SJSA1 (cell line): Measurements from ENCODE around the gene EPC1. TPM values are rescaled to one million over a fixed set of nuclear protein-coding genes. Genes with fewer than 3 reads are reported as not detected.

Experiments used
- DNase-seq, 2 experiments: peaks; one replicate each; pipeline ENCODE4 v3.0.0-alpha.2; 2015 to 2020; ENCODE audit warnings: low spot score in 2 of 2, low read depth in 1 of 2
- H3K27ac ChIP-seq: fragments of 250-450 bp; sonication (Bioruptor Pico); 2 replicates; pipeline ENCODE4 v1.5.1; 2020; ENCODE audit warnings: mild to moderate bottlenecking, moderate library complexity
- H3K27me3 ChIP-seq: fragments of 250-450 bp; sonication (Bioruptor Pico); replicated peaks from 2 replicates; pipeline ENCODE4 v1.5.1; 2020; ENCODE audit warnings: mild to moderate bottlenecking, moderate library complexity
- H3K36me3 ChIP-seq: fragments of 250-450 bp; sonication (Bioruptor Pico); 2 replicates; pipeline ENCODE4 v1.5.1; 2020; ENCODE audit warnings: mild to moderate bottlenecking
- H3K4me1 ChIP-seq: fragments of 250-450 bp; sonication (Bioruptor Pico); replicated peaks from 2 replicates; pipeline ENCODE4 v1.6.1; 2021; ENCODE audit warnings: mild to moderate bottlenecking
- H3K4me3 ChIP-seq: fragments of 250-450 bp; sonication (Bioruptor Pico); 2 replicates; pipeline ENCODE4 v1.5.1; 2020; ENCODE audit warnings: mild to moderate bottlenecking
- H3K9me3 ChIP-seq: fragments of 250-450 bp; sonication (Bioruptor Pico); replicated peaks from 2 replicates; pipeline ENCODE4 v1.5.1; 2020; ENCODE audit warnings: mild to moderate bottlenecking
- total RNA-seq: library from RNA; depleted of rRNA; stranded (reverse); fragments of >200 nt; shearing (Covaris generic); gene quantifications from 2 replicates; pipeline ENCODE4 v1.2.3, GENCODE V29; 2014

EPC1 gene
- total RNA-seq, 1 experiment from 2014 or later: 22.0 TPM

DNA sequence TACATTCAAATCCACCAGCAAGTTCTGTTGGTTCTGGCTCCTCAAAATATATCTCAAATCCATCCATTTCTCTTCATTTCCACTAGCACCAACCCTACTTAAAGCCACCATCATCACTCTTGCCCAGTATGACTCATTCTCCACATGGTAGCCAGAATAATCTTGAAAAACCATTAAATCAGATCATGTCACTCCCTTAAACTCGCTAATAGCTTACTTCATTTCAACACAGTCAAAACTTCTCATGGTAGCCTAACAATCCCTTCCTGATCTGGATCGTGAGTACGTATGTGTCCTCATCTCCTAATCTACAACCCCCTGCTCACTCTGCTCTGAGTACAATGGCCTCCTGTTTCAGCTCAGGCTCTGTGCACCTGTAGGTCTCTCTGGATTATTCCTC, 8.7 kb downstream of the EPC1 start:
- Histone ChIP-seq H3K4me3 (no peak overlapping the region), H3K9me3 (no peaks in the 10 kb centered on the region), H3K27ac (no peak overlapping the region), H3K27me3 (no peaks in the 10 kb centered on the region), H3K4me1 (no peaks in the 10 kb centered on the region; the same call in 1 of the 2 replicates), H3K36me3 (peaks cover 22% of the 10 kb centered on the region)
- DNase-seq: no peak

DNA sequence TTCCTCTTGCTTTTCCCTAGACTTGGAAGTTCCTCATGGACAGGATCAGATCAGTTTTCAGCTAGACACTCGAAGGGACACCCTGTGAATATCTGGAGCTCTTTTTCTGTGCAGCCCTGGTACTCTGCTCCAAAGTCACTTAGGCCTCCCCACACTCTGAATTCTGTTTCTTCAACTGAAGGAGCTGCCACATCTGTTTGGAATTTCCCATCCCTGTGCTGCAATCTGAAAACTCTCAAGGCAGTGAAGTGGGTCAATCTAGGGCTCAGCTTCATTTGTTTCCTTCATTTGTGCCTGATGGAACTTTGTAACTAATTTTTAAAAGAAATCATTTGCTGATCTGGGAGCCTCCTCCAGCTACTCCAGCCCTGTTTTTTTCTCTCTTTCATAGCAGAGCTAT, 9.6 kb downstream of the EPC1 start:
- Histone ChIP-seq H3K36me3 (peaks cover 20% of the 10 kb centered on the region; the same call in 1 of the 2 replicates), H3K27ac (no peak overlapping the region), H3K9me3 (no peaks in the 10 kb centered on the region), H3K27me3 (no peaks in the 10 kb centered on the region), H3K4me3 (no peak overlapping the region), H3K4me1 (peaks cover 3% of the 10 kb centered on the region; the same call in 1 of the 2 replicates)
- no peak for DNase-seq

DNA sequence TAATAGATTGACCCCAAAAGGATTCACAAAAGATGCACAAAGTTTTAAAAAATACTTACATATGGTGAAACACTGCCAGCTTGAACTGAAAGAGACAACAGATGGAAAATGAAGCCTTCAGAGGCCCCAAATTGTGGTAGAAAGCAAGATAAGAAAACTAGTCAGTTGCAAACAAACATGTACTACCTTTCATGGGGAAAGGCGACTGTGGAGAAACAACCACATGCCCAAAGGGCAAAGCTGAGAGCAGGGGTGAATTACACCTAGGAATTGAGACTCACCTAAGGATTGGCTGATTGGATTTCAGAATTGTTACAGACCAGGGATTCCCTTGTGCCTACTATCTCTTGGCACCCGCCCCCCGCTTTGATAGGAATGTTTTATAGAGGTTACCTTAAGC, 13.1 kb downstream of the EPC1 start:
- H3K9me3 ChIP-seq: no peaks in the 10 kb centered on the region

DNA sequence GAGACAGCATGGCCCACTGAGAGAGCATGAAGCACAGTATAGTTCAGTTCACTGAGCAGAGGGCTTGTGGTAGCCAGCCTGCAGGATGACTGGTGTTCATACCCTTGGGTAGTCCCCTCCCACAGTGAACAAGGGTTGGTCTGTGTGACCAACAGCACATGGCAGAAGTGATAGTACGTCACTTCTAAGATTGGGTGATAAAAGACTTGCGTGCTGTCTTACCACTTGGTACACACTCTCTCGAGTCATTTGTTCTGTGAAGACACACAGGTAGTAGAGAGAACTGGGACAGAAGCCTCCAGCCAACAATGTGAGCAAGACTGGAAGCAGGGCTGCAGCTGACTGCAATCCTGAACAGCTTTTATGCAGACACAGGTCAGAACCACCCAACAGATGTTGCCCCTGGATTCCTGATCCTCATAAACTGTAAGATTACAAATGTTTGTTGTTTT, 14.6 kb downstream of the EPC1 start:
- no peaks in the 10 kb centered on the region for H3K9me3 ChIP-seq
- peaks cover 10% of the 10 kb centered on the region; the same call in 1 of the 2 replicates for H3K4me1 ChIP-seq
- no peaks in the 10 kb centered on the region for H3K27me3 ChIP-seq
- H3K36me3 ChIP-seq: peaks cover 20% of the 10 kb centered on the region
- H3K27ac ChIP-seq: no peak overlapping the region
- H3K4me3 ChIP-seq: no peak overlapping the region
- no peak for DNase-seq

More for the DNA sequence above, 13.1 kb downstream of the EPC1 start:
- no peak for DNase-seq
- Histone ChIP-seq H3K36me3 (peaks cover 25% of the 10 kb centered on the region; the same call in 1 of the 2 replicates), H3K27ac (no peak overlapping the region), H3K27me3 (no peaks in the 10 kb centered on the region), H3K4me3 (no peak overlapping the region), H3K4me1 (peaks cover 10% of the 10 kb centered on the region; the same call in 1 of the 2 replicates)

DNA sequence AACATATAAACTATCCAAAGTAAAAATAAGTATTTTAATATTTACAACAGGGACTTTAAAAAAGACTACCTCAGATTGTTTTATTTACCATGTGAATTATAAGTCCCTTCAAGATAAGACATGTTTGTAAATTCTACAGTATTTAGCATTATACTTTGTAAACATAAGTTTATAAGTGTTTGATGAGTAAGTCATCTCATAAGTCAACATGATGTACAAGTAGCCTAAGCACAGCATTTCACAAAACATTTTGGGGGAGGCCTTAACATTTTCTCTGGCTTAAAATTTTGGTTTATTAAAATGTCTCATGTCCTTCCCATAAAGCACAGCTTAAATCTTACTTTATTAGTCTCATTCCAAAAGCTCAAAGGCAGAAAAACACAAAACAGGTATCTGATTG, 15.4 kb downstream of the EPC1 start:
- H3K36me3 ChIP-seq: peaks cover 17% of the 10 kb centered on the region
- H3K4me3 ChIP-seq: no peak overlapping the region
- H3K27me3 ChIP-seq: no peaks in the 10 kb centered on the region
- peaks cover 10% of the 10 kb centered on the region; the same call in 1 of the 2 replicates for H3K4me1 ChIP-seq
- no peak overlapping the region for H3K27ac ChIP-seq
- DNase-seq: no peak
- H3K9me3 ChIP-seq: no peaks in the 10 kb centered on the region

DNA sequence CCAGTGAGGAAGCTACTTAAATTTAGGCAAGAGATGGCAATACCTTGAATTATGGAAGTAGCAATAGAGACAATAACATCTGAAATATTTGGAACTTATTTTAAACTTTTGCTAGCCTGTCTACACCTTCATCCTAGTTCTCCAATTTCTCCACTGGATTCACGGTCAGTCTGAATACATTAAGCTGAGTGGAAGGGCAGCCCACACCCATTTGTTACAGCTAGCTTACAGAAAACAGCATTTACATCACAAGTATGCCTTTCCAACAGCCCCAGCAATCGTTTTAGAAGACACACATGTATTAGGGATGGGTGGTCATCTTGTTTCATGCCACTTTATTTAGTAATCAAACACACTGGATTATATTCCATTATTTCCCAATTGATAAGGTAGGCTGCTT, 16.7 kb downstream of the EPC1 start:
- H3K4me3 ChIP-seq: no peak overlapping the region
- no peak for DNase-seq
- H3K9me3 ChIP-seq: no peaks in the 10 kb centered on the region
- H3K4me1 ChIP-seq: peaks cover 10% of the 10 kb centered on the region; the same call in 1 of the 2 replicates
- peaks cover 22% of the 10 kb centered on the region for H3K36me3 ChIP-seq
- H3K27me3 ChIP-seq: no peaks in the 10 kb centered on the region
- H3K27ac ChIP-seq: no peak overlapping the region

DNA sequence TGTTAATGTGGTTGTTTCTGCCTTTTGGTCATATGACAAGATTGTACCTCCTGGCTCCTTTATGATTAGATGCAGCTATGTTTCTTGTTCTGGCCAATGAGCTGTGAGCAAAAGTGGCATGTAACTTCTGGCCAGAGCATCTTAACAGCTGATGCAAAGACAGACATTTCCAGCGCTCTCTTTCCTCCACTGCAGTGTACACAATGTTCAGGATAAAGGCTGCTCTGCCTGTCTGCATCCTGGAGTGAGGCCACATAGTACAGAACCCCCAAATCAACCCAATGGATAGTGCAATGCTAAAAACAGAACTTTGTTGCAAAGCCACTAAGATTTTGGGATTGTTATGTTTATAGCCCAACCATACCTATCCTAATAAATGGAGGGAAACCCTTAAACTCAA, 17.9 kb downstream of the EPC1 start:
- no peak overlapping the region for H3K4me3 ChIP-seq
- 0 out of 2 replicates have a peak, but pooled peaks cover 10% of the 10 kb centered on the region for H3K4me1 ChIP-seq

DNA sequence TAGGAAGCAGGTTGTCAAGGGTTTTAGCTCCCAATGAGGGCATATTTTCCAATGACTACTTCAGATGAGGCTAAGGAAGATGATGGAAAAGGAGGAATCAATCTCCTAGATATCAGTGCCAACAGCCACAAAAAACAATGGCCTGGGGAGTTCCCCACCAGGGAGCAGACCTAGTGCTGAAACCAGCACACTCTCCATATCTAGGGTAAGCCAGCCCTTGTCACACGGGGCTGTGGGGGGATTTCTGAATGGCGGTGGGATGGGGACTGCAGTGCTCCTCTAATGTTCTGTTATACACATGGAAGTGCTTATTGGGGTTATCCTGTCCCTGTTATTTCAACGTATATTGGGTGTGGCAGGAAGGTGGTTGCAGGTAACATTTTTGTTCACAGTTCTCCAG, 18.5 kb downstream of the EPC1 start:
- 0 out of 2 replicates have a peak, but pooled peaks cover 10% of the 10 kb centered on the region for H3K4me1 ChIP-seq
- H3K9me3 ChIP-seq: no peaks in the 10 kb centered on the region
- no peak overlapping the region for H3K4me3 ChIP-seq

More for the DNA sequence above, 17.9 kb downstream of the EPC1 start:
- Histone ChIP-seq H3K27me3 (no peaks in the 10 kb centered on the region), H3K27ac (no peak overlapping the region), H3K9me3 (no peaks in the 10 kb centered on the region), H3K36me3 (peaks cover 22% of the 10 kb centered on the region)
- no peak for DNase-seq

DNA sequence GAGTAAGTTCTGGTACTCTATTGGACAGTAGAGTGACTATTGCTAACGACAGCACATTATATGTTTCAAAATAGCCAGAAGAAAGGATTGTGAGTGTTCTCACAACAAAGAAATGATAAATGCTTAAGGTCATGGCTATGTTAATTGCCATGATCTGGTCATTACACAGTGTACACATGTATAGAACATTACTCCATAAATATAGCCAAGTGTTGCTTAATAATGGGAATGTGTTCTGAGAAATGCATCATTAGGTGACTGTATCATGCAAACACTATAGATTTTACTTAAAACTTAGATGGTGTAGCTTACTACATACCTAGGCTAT, 19.6 kb downstream of the EPC1 start:
- Histone ChIP-seq H3K9me3 (no peaks in the 10 kb centered on the region), H3K36me3 (peaks cover 17% of the 10 kb centered on the region), H3K27ac (no peak overlapping the region), H3K4me1 (0 out of 2 replicates have a peak, but pooled peaks cover 7% of the 10 kb centered on the region), H3K27me3 (no peaks in the 10 kb centered on the region), H3K4me3 (no peak overlapping the region)
- no peak for DNase-seq

More for the DNA sequence above, 18.5 kb downstream of the EPC1 start:
- no peak for DNase-seq
- Histone ChIP-seq H3K27ac (no peak overlapping the region), H3K27me3 (no peaks in the 10 kb centered on the region), H3K36me3 (peaks cover 21% of the 10 kb centered on the region)

DNA sequence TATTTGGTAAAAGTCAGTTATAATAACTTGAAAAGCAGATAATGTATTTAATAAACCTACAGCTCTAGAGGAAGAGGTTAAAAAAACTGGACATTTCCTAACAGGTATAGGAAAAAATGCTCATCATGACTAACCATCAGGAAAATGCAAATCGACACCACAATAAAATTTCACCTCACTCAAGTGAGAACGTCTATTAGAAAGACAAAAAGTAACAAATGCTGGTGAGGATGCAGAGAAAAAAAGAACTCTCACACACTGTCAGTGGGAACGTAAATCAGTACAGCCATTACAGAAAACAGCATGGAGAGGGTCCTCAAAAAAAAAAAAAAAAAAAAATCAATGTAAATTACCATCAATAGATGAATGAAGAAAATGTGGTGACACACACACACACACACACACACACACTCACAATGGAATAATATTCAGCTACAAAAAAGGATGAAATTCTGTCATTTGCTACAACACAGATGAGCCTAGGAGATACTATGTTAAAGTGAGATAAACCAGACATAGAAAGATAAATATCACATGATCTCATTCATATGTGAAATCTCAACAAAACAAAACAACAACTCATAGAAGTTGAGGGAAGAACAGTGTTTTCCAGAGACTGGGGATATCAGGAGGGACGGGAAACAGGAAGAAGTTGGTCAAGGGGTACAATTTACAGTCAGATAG, 20.1 kb downstream of the EPC1 start:
- H3K27me3 ChIP-seq: no peaks in the 10 kb centered on the region

DNA sequence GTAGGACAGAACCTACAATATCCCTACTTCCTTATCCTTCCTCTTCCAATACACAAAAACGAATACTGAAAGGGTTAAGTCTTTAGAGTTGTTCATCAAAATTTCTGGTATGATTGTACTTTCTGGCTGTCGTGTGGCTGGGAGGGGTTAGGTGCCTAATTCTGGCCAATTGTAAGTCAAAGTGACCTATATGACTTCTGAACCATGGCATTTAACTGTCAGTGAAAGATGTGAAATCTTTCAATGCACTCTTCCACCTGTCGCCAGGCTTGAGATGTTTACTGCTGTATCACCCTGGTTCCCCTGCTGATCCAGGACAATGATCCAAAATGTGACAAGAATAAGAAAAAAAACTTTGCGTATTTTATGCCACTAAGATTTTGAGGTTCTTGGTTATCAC, 20.8 kb downstream of the EPC1 start:
- H3K36me3 ChIP-seq: peaks cover 26% of the 10 kb centered on the region

More for the DNA sequence above, 20.1 kb downstream of the EPC1 start:
- Histone ChIP-seq H3K36me3 (peaks cover 19% of the 10 kb centered on the region), H3K9me3 (no peaks in the 10 kb centered on the region), H3K4me1 (0 out of 2 replicates have a peak, but pooled peaks cover 2% of the 10 kb centered on the region), H3K27ac (no peak overlapping the region), H3K4me3 (no peak overlapping the region)
- DNase-seq: no peak

DNA sequence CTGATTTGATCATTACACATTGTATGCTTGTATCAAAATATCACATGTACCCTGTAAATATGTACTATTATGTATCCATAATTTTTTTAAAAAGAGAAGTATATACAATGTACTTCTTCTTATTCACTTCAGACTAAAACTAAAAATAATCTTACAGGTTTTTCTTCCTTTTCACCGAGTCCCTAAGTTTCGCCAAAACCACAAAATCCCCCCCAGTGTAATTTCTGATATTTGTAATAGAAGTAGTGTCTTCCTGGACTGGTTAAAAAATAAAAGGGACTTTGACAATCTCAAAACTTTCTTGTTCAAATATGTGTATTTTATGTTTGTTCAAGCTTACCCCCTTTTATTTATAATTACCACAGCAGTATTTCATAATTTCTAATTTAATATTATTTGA, 23.9 kb downstream of the EPC1 start:
- no peaks in the 10 kb centered on the region for H3K27me3 ChIP-seq
- peaks cover 17% of the 10 kb centered on the region; the same call in 1 of the 2 replicates for H3K36me3 ChIP-seq
- no peak overlapping the region for H3K4me3 ChIP-seq
- H3K4me1 ChIP-seq: no peaks in the 10 kb centered on the region
- no peak for DNase-seq
- H3K9me3 ChIP-seq: no peaks in the 10 kb centered on the region
- H3K27ac ChIP-seq: no peak overlapping the region

More for the DNA sequence above, 20.8 kb downstream of the EPC1 start:
- no peak for DNase-seq
- H3K27ac ChIP-seq: no peak overlapping the region
- H3K4me1 ChIP-seq: no peaks in the 10 kb centered on the region
- no peak overlapping the region for H3K4me3 ChIP-seq
- H3K9me3 ChIP-seq: no peaks in the 10 kb centered on the region
- no peaks in the 10 kb centered on the region for H3K27me3 ChIP-seq

DNA sequence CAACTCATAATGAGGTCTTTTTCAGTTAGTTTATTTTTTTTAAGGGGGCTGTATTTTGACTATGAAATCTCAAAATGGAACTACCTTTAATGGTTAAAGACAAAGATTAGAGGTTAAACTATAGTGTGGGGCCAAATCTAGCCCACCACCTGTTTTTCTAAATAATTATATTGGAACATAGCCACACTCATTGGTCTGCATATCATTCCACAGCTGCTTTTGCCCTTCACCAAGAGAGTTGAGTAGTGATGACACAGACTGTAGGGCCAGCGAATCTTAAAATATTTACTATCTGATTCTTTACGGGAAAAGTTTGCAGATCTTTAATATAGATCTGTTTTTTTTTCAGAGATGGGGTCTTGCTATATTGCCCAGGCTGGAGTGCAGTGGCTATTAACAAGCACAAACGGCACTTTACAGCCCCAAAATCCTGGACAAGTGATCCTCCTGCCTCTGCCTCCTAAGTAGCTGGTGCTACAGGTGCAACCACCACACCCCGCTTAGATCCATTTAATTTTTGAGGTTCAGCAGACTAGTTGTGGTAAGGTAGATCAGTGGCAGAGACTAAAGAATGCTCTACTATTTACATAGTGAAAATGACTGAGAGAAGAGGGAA, 25.8 kb downstream of the EPC1 start:
- no peak overlapping the region for H3K27ac ChIP-seq
- H3K27me3 ChIP-seq: no peaks in the 10 kb centered on the region
- H3K36me3 ChIP-seq: peaks cover 14% of the 10 kb centered on the region; the same call in 1 of the 2 replicates
- no peaks in the 10 kb centered on the region for H3K9me3 ChIP-seq
- H3K4me1 ChIP-seq: peaks cover 5% of the 10 kb centered on the region; the same call in 1 of the 2 replicates
- no peak overlapping the region for H3K4me3 ChIP-seq
- DNase-seq: no peak

DNA sequence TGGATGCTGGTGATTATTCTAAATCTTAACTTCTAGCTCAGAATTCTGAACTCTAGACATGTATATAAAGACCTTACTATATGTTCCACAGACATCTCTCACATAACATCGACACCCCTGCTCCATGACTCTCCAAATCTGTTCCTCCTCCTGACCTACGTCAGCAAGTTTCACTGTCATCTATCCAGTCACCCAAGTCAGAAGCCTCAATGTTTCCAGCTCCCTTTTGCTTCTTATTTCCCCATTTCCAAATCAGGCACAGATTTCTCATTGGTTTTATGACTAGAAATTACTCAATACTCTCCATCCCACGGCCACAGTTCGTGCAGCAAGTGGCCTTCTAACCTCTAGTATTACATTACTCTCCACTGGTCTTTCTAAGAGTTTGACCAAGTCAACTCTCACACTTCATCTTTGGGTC, 28.5 kb downstream of the EPC1 start:
- Histone ChIP-seq H3K27ac (no peak overlapping the region), H3K4me3 (no peak overlapping the region), H3K27me3 (no peaks in the 10 kb centered on the region), H3K36me3 (0 out of 2 replicates have a peak, but pooled peaks cover 11% of the 10 kb centered on the region), H3K4me1 (peaks cover 12% of the 10 kb centered on the region), H3K9me3 (no peaks in the 10 kb centered on the region)
- no peak for DNase-seq
